IMR-90 (cell line): ENCODE data around the gene HSF2BP. TPM values are rescaled to one million over a fixed set of nuclear protein-coding genes. Genes with fewer than 3 reads are reported as not detected.

Experiments
- ATAC-seq: fragments of 200-7000 bp; cut with Tn5 transposase; 2 replicates; pipeline ENCODE4 v1.9.1; 2020; ENCODE audit warnings: low read depth, mild to moderate bottlenecking, moderate library complexity
- BruUV-seq: library from RNA; stranded (reverse); fragments of 400-500 nt; replicated peaks from 2 replicates; lab custom pipeline; 2021; lab: Mats Ljungman, UMichigan
- CTCF ChIA-PET: fragments of 300-600 bp; formaldehyde crosslinking; extraction: SDS; loops from one replicate; lab custom pipeline; 2021; ENCODE audit warnings: antibody characterized with exemption; lab: Yijun Ruan, JAX
- POLR2A ChIA-PET: fragments of 300-600 bp; sonication (Branson Sonifier 250); formaldehyde crosslinking; loops from one replicate; lab custom pipeline; 2022; ENCODE audit warnings: antibody characterized with exemption; ENCODE audit not compliant: unreplicated experiment; lab: Charles Lee
- DNase-seq: peaks from one replicate; pipeline ENCODE4 v3.0.0; 2013
- H2AFZ ChIP-seq: replicated peaks from 2 replicates; pipeline ENCODE3; 2013; ENCODE audit warnings: low read length, mild to moderate bottlenecking; ENCODE audit not compliant: poor library complexity
- H2AK5ac ChIP-seq: 2 replicates; pipeline ENCODE4 v1.6.1; 2013; ENCODE audit warnings: low read depth, low read length, inconsistent platforms
- H2AK9ac ChIP-seq: replicated peaks from 2 replicates; pipeline ENCODE3; 2013; ENCODE audit warnings: mild to moderate bottlenecking, low read depth, low read length, moderate library complexity; ENCODE audit not compliant: poor library complexity
- H2BK120ac ChIP-seq: 2 replicates; pipeline ENCODE4 v1.6.1; 2013; ENCODE audit warnings: low read depth, low read length, inconsistent platforms
- H2BK15ac ChIP-seq: 3 replicates; pipeline ENCODE4 v1.6.1; 2013; ENCODE audit warnings: low read depth, low read length, inconsistent platforms
- H2BK20ac ChIP-seq: 2 replicates; pipeline ENCODE4 v1.6.1; 2013; ENCODE audit warnings: low read depth, mild to moderate bottlenecking, inconsistent platforms, low read length, moderate library complexity
- H2BK5ac ChIP-seq: 2 replicates; pipeline ENCODE4 v1.6.1; 2013; ENCODE audit warnings: mild to moderate bottlenecking, low read depth, low read length, inconsistent platforms; ENCODE audit not compliant: poor library complexity, severe bottlenecking
- H3K14ac ChIP-seq: replicated peaks from 2 replicates; pipeline ENCODE4 v1.6.1; 2013; ENCODE audit warnings: low read depth, low read length, inconsistent platforms
- H3K18ac ChIP-seq: 2 replicates; pipeline ENCODE4 v1.6.1; 2013; ENCODE audit warnings: low read depth, low read length, control low read depth
- H3K23ac ChIP-seq: 2 replicates; pipeline ENCODE4 v1.6.1; 2013; ENCODE audit warnings: low read depth, low read length, inconsistent platforms
- H3K27ac ChIP-seq: 2 replicates; pipeline ENCODE4 v1.5.1; 2013; ENCODE audit warnings: mild to moderate bottlenecking, control low read depth, low read length; ENCODE audit not compliant: insufficient read depth
- H3K27me3 ChIP-seq: 2 replicates; pipeline ENCODE4 v1.6.1; 2013; ENCODE audit warnings: low read length; ENCODE audit not compliant: control insufficient read depth, insufficient read depth
- H3K36me3 ChIP-seq: 2 replicates; pipeline ENCODE4 v1.6.1; 2013; ENCODE audit warnings: low read length, mixed read lengths; ENCODE audit not compliant: control insufficient read depth, insufficient read depth
- H3K4ac ChIP-seq: 2 replicates; pipeline ENCODE4 v1.6.1; 2013; ENCODE audit warnings: low read depth, low read length, inconsistent platforms
- H3K4me1 ChIP-seq: 2 replicates; pipeline ENCODE4 v1.6.1; 2013; ENCODE audit warnings: low read length, mixed read lengths; ENCODE audit not compliant: control insufficient read depth, insufficient read depth
- H3K4me2 ChIP-seq: 2 replicates; pipeline ENCODE4 v1.6.1; 2013; ENCODE audit warnings: low read depth, mild to moderate bottlenecking, control low read depth, low read length, moderate library complexity
- H3K4me3 ChIP-seq: 2 replicates; pipeline ENCODE4 v1.5.1; 2013; ENCODE audit warnings: low read depth, mild to moderate bottlenecking, control low read depth, low read length, moderate library complexity; ENCODE audit not compliant: insufficient read depth
- H3K56ac ChIP-seq: 2 replicates; pipeline ENCODE4 v1.6.1; 2013; ENCODE audit warnings: low read length, inconsistent platforms; ENCODE audit not compliant: insufficient read depth; ENCODE audit errors: extremely low read depth
- H3K79me1 ChIP-seq, 2 experiments: 2 replicates each; pipeline ENCODE4 v1.6.1; 2013; ENCODE audit warnings: low read length in 2 of 2, inconsistent platforms in 1 of 2, low read depth in 1 of 2
- H3K9ac ChIP-seq: 2 replicates; pipeline ENCODE4 v1.6.1; 2013; ENCODE audit warnings: low read depth, low read length, control low read depth
- H3K9me1 ChIP-seq: 2 replicates; pipeline ENCODE4 v1.6.1; 2013; ENCODE audit warnings: low read length, inconsistent platforms; ENCODE audit not compliant: insufficient read depth
- H3K9me3 ChIP-seq: 2 replicates; pipeline ENCODE4 v1.6.1; 2013; ENCODE audit warnings: low read length; ENCODE audit not compliant: control insufficient read depth, insufficient read depth
- H4K20me1 ChIP-seq: 2 replicates; pipeline ENCODE4 v1.6.1; 2013; ENCODE audit warnings: low read length, inconsistent platforms; ENCODE audit not compliant: insufficient read depth
- H4K5ac ChIP-seq: 2 replicates; pipeline ENCODE4 v1.6.1; 2013; ENCODE audit warnings: mild to moderate bottlenecking, low read depth, low read length, control low read depth
- H4K8ac ChIP-seq, 2 experiments: 2 replicates each; pipeline ENCODE4 v1.6.1; 2013; ENCODE audit warnings: low read depth in 2 of 2, low read length in 2 of 2, control low read depth in 1 of 2, inconsistent platforms in 1 of 2
- H4K91ac ChIP-seq: 2 replicates; pipeline ENCODE4 v1.6.1; 2013; ENCODE audit warnings: low read depth, low read length, inconsistent platforms; ENCODE audit not compliant: insufficient read depth
- BHLHE40 ChIP-seq: fragments of 150-350 bp; IDR thresholded peaks from 2 replicates; pipeline ENCODE4 v1.6.1; 2016; ENCODE audit warnings: mild to moderate bottlenecking, low read depth, low read length
- CEBPB ChIP-seq: IDR thresholded peaks from 2 replicates; pipeline ENCODE4 v1.6.1; 2012; ENCODE audit warnings: low read depth, low read length, improper control_type of control experiment
- CHD1 ChIP-seq: IDR thresholded peaks from 2 replicates; pipeline ENCODE4 v1.6.1; 2012; ENCODE audit warnings: low read depth, low read length, improper control_type of control experiment
- FOS ChIP-seq: fragments of 150-350 bp; IDR thresholded peaks from 2 replicates; pipeline ENCODE4 v1.6.1; 2016; ENCODE audit warnings: low read depth, low read length
- POLR2A ChIP-seq: IDR thresholded peaks from 2 replicates; pipeline ENCODE4 v1.6.1; 2012; ENCODE audit warnings: mild to moderate bottlenecking, low read depth, low read length
- RFX5 ChIP-seq: IDR thresholded peaks from 2 replicates; pipeline ENCODE4 v1.8.0; 2012; ENCODE audit warnings: low read depth, mild to moderate bottlenecking, low read length, moderate library complexity
- WGBS, 2 experiments: methylation state at CpG; one replicate each; pipeline versions ENCODE4 v1.1.5 to v1.1.7; 2013; ENCODE audit warnings: missing lambda C conversion rate in 2 of 2; ENCODE audit not compliant: insufficient read length in 1 of 2; ENCODE audit errors: extremely low coverage in 2 of 2; 5-methylcytosine and 5-hydroxymethylcytosine counted together
- dilution Hi-C: fragments of 300-500 bp; cut with HindIII; formaldehyde crosslinking; loops from one replicate; pipeline ENCODE4 v1.14.3; 2018; ENCODE audit warnings: low sequenced_read_pairs; ENCODE audit not compliant: unreplicated experiment
- in situ Hi-C: fragments of 300-500 bp; cut with MboI; formaldehyde crosslinking; loops from 3 replicates; pipeline ENCODE4 v1.14.3; 2019; ENCODE audit warnings: low sequenced_read_pairs, inconsistent platforms, mixed read lengths
- intact Hi-C: fragments of 100-400 bp; cut with micrococcal nuclease; formaldehyde crosslinking; loops from 2 replicates; pipeline ENCODE4 v1.10.0; 2022
- polyA plus RNA-seq, 3 experiments: library from polyadenylated mRNA; depleted of rRNA; stranded (reverse); fragments of >200 nt; gene quantifications; 2 replicates each; pipeline ENCODE4 v1.2.3, GENCODE V29; 2012; ENCODE audit warnings: low replicate concordance in 1 of 3
- total RNA-seq: library from RNA; depleted of rRNA; stranded (reverse); fragments of >200 nt; gene quantifications from 2 replicates; pipeline ENCODE4 v1.2.3, GENCODE V29; 2012
- TF ChIP-seq, protein P1 (sequence below): fragments of 150-350 bp; IDR thresholded peaks from 2 replicates; pipeline ENCODE4 v1.6.1; 2016; ENCODE audit warnings: low read depth, mild to moderate bottlenecking, low read length, moderate library complexity, borderline replicate concordance

The HSF2BP gene
- total and polyA plus RNA-seq, 2 of the 4 experiments (the other 2 are of a cell fraction): 0.87 to 0.90 TPM

DNA sequence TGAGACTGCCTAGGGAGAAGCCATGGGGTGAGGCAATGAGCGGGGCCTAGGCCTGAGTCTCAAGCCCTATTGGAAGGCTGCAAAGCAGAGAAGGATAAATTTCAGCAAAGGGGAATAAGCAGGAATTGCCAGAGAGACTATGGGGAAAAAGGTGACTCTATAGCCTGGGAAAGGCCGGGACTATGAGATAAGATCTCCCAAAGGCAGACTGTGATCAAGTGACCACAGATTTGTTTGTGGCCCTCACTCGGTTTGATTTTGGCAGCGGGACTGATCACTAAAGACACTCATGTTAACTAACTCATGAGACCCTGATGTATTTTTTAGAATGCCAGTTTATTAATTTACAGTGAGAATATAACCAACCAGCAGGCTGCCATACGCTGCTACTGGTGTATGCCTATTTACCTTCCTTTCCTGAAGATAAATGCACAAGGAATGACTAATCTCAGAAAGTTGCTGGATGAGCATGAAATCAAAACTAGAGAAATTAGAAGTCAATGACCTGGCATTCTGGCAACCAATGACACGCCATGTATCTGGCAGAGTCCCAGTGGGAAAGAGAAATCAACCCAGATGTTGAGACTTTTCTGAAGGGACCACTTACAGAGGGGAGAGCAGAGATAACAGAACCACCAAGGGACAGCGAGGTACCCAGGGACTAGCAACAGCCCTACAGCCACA lies 4.3 kb downstream of the HSF2BP start (continued):
- no peak for TF ChIP-seq BHLHE40

DNA sequence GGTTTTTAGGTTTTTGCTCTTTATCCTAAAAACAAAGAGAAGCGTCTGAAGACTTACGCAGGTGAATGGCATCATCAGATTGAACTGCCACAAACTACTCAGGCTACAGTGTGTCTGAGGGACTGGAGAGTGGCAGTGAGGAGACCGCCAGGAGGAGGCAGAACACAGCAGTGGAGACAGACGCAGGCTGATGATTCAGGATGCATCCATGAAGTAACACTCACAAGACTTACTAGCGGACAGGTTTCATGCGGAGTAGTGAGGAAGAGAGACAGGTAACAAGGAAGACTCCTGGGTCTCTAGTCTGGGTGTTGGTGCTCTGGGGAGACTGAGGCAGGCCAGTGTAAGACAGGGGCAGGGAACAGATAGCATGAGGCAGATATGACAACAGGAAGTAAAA lies 5.7 kb downstream of the HSF2BP start:
- no peaks in the 10 kb centered on the region for H3K9me3 ChIP-seq
- TF ChIP-seq RFX5: no peak
- TF ChIP-seq CEBPB: no peak
- TF ChIP-seq POLR2A: no peak
- TF ChIP-seq CHD1: no peak
- TF ChIP-seq, protein P1, sequence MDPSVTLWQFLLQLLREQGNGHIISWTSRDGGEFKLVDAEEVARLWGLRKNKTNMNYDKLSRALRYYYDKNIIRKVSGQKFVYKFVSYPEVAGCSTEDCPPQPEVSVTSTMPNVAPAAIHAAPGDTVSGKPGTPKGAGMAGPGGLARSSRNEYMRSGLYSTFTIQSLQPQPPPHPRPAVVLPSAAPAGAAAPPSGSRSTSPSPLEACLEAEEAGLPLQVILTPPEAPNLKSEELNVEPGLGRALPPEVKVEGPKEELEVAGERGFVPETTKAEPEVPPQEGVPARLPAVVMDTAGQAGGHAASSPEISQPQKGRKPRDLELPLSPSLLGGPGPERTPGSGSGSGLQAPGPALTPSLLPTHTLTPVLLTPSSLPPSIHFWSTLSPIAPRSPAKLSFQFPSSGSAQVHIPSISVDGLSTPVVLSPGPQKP: no peak
- TF ChIP-seq FOS: no peak
- in situ Hi-C loops: no loop called here
- H2BK120ac ChIP-seq: no peak overlapping the region
- CTCF ChIA-PET: no interaction called here
- no peak overlapping the region for H2BK15ac ChIP-seq
- WGBS, 2 experiments: no CpG with 5 or more reads among the region's 6 CpGs
- H3K4me3 ChIP-seq: no peak overlapping the region
- H3K18ac ChIP-seq: no peak overlapping the region
- no peak overlapping the region for H3K4ac ChIP-seq
- no peak overlapping the region for H4K8ac ChIP-seq
- H3K23ac ChIP-seq: no peak overlapping the region
- H3K56ac ChIP-seq: no peak overlapping the region
- H3K79me1 ChIP-seq: no peaks in the 10 kb centered on the region
- no peak overlapping the region for H2BK20ac ChIP-seq
- H3K36me3 ChIP-seq: no peaks in the 10 kb centered on the region
- H2AFZ ChIP-seq: no peak overlapping the region
- dilution Hi-C loops: no loop called here
- no peaks in the 10 kb centered on the region for H4K20me1 ChIP-seq
- H2AK5ac ChIP-seq: no peak overlapping the region
- H3K27ac ChIP-seq: no peak overlapping the region
- no peak for DNase-seq
- no peak overlapping the region for H3K14ac ChIP-seq
- H4K5ac ChIP-seq: no peak overlapping the region
- no peak for ATAC-seq
- POLR2A ChIA-PET: no interaction called here
- H3K4me1 ChIP-seq: peaks cover 7% of the 10 kb centered on the region
- no peak overlapping the region for H2AK9ac ChIP-seq
- H3K9ac ChIP-seq: no peak overlapping the region
- H4K91ac ChIP-seq: no peak overlapping the region
- H2BK5ac ChIP-seq: no peak overlapping the region
- no peak overlapping the region for H3K4me2 ChIP-seq
- BruUV-seq: no TSS peak
- H3K9me1 ChIP-seq: peaks cover 3% of the 10 kb centered on the region; the same call in 1 of the 2 replicates
- H3K27me3 ChIP-seq: no peaks in the 10 kb centered on the region
- intact Hi-C loops: no loop called here
